GM19238 (cell line): ENCODE results near the gene LIN9.
"Not testable (repeated sequence)": the region's sequence is repeated elsewhere in the genome, so short reads cannot be mapped to it uniquely, and the experiment has no call there.

Source experiments
- DNase-seq: peaks from one replicate; pipeline ENCODE4 v3.0.0; 2011; ENCODE audit warnings: low spot score; ENCODE audit not compliant: insufficient read length

LIN9 gene

GRCh38 chr1:226216056-226216455 is 92.9 kb downstream of the LIN9 start:
- DNase-seq: no peak

DNA sequence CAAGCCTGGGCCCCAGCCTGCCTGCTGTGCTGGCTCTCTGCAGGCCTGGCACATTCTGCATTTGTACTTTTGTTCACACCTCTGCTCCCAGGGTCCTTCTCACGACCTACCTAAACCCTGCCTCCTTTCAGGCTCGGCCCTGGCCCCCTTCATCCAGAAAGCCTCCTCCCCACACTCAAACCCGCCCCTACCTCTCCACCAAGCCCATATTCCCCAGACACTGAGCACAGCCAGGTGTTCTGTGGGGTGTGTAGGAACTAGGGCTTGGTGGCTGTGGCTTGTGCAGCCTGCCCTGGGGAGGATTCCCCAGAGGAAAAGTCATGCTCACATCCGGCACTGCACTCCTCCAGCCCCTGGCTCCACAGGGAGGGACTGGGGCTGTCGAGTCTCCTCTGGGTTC is 93.7 kb downstream of the LIN9 start:
- DNase-seq: peak; percentile 18

- no peak for DNase-seq
These were observed 96.4 kb downstream of the LIN9 start for GRCh38 chr1:226212545-226212944.

GRCh38 chr1:226211181-226211821 is 97.7 kb downstream of the LIN9 start:
- no peak for DNase-seq

GRCh38 chr1:226210571-226211176 is 98.3 kb downstream of the LIN9 start:
- no peak for DNase-seq

- DNase-seq: no peak
These were observed 99.5 kb downstream of the LIN9 start for GRCh38 chr1:226209307-226210059.

GRCh38 chr1:226207048-226207447 is 101.9 kb downstream of the LIN9 start:
- DNase-seq: no peak

- DNase-seq: no peak
These were observed 104.8 kb downstream of the LIN9 start for GRCh38 chr1:226204198-226204597.

GRCh38 chr1:226203655-226204054 is 105.3 kb downstream of the LIN9 start:
- DNase-seq: no peak

GRCh38 chr1:226203240-226203639 is 105.7 kb downstream of the LIN9 start:
- DNase-seq: no peak

- DNase-seq: not testable (repeated sequence)
These were observed 106.3 kb downstream of the LIN9 start for GRCh38 chr1:226202666-226203065.

- no peak for DNase-seq
These were observed 106.7 kb downstream of the LIN9 start for GRCh38 chr1:226202246-226202645.

GRCh38 chr1:226201029-226201593 is 107.9 kb downstream of the LIN9 start:
- DNase-seq: peak; percentile 39

GRCh38 chr1:226199971-226200370 is 109.0 kb downstream of the LIN9 start:
- DNase-seq: no peak

DNA sequence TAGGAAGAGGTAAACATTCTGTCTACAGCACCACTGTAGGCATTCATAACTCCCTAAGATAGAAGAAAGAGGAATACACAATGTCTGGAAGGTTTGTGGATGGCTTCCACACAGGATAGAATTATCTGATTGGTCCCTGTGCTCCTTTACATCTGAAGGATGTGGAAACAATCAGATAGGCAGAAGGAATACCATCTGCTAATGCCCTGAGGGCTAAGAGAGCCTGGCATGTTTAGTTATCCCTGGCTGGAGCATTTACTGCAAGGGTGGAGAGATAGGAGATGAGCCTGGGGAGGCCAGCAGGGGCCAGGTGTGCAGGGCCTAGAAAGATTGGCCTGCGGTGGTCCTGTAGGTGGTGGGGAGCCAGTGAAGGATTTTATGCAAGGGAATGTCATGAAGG is 113.8 kb downstream of the LIN9 start:
- no peak for DNase-seq

- no peak for DNase-seq
These were observed 121.6 kb downstream of the LIN9 start for GRCh38 chr1:226187380-226187779.

GRCh38 chr1:226187019-226187322 is 122.0 kb downstream of the LIN9 start:
- no peak for DNase-seq

GRCh38 chr1:226186124-226187018 is 122.6 kb downstream of the LIN9 start, which contains the start of gene ACBD3:
TSS of gene ACBD3 (minus strand) at chr1:226186741. CDS start at chr1:226186675, 66 bp downstream.
- peak; percentile 92 for DNase-seq

DNA sequence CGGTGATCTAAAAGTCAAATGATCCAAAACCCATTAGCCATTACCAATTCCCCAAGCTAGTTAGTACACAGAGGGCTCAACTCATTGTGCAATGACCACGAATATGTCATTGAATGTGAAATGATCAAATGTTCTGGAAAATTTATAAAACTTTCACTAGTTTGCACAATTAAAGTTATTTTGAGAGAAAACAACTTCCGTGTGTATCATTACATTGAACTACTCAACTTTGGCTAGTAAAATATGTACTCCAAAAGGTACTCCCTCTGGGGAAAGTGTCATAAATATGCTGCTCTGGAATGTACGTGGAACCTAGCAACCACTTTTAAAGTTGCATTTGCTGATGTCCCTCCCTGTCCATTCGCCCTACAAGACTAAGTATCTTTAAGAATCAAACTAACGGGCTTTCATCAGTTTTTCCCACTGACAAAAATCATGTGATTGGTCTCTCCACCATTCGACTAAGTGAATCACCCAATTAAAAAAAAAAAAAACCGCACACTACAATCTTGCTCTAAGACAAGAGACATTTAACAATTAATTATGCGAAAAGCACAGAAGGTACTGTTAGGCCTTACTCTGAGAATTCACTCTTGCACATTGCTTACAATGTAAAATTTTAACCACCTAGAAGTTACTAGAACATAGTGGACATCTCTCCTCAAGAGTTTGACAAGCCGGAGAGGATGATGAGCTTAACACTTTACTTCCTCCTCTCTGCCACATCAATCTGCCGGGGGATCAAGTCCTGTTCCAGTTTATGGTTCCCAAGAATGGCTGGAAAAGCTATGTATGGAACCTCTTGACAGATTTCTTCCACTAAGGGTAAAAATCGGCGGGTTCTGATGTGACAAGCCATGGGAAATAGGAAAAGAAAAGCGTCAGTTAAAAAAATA is 123.6 kb downstream of the LIN9 start:
- DNase-seq: no peak

- DNase-seq: no peak
These were observed 126.8 kb downstream of the LIN9 start for GRCh38 chr1:226181996-226182714.
